Common myeloid progenitor, CD34-positive (primary cell): ENCODE measurements around the gene PTPRM.

ENCODE experiments used
- CTCF ChIA-PET: fragments of 350-600 bp; sonication (Branson Sonifier 250); formaldehyde crosslinking; loops from one replicate; lab custom pipeline; 2021; ENCODE audit warnings: antibody characterized with exemption; lab: Charles Lee
- POLR2A ChIA-PET: fragments of 350-600 bp; sonication (Branson Sonifier 250); formaldehyde crosslinking; loops from one replicate; lab custom pipeline; 2021; ENCODE audit warnings: antibody characterized with exemption; lab: Charles Lee
- DNase-seq, 3 donors: peaks; one replicate each; pipeline versions ENCODE4 v3.0.0 to v3.0.0-alpha.2; 2013
- H3K27ac ChIP-seq, 2 experiments: 1 replicate in 1 of 2; 2 replicates in 1 of 2; pipeline ENCODE4 v1.7.0; 2013; ENCODE audit warnings: inconsistent platforms in 2 of 2, low read length in 2 of 2, mild to moderate bottlenecking in 2 of 2, low read depth in 1 of 2, moderate library complexity in 1 of 2; ENCODE audit not compliant: severe bottlenecking in 2 of 2, insufficient read depth in 1 of 2, poor library complexity in 1 of 2
- H3K27me3 ChIP-seq, 5 experiments: replicated peaks in 2 of 5; 1 replicate in 3 of 5; 2 replicates in 2 of 5; pipeline versions ENCODE4 v1.6.1 to v1.7.0; 2013; ENCODE audit warnings: low read length in 4 of 5, mild to moderate bottlenecking in 2 of 5, moderate library complexity in 2 of 5, inconsistent platforms in 1 of 5; ENCODE audit not compliant: insufficient read depth in 5 of 5, control insufficient read depth in 4 of 5
- H3K36me3 ChIP-seq, 4 experiments: 1 replicate in 2 of 4; 2 replicates in 2 of 4; pipeline versions ENCODE4 v1.6.1 to v1.7.0; 2013; ENCODE audit warnings: low read length in 3 of 4, control low read depth in 1 of 4, mild to moderate bottlenecking in 1 of 4; ENCODE audit not compliant: control insufficient read depth in 4 of 4, insufficient read depth in 4 of 4
- H3K4me1 ChIP-seq, 4 experiments: 1 replicate in 3 of 4; 2 replicates in 1 of 4; pipeline versions ENCODE4 v1.6.1 to v1.7.1; 2013; ENCODE audit warnings: low read length in 3 of 4, mild to moderate bottlenecking in 3 of 4, control low read depth in 1 of 4, inconsistent platforms in 1 of 4, moderate library complexity in 1 of 4; ENCODE audit not compliant: control insufficient read depth in 4 of 4, insufficient read depth in 4 of 4; ENCODE audit errors: control extremely low read depth in 1 of 4
- H3K4me3 ChIP-seq, 7 experiments: 1 replicate in 4 of 7; 2 replicates in 3 of 7; pipeline versions ENCODE4 v1.5.1 to v1.7.0; 2013; ENCODE audit warnings: mild to moderate bottlenecking in 7 of 7, low read length in 6 of 7, moderate library complexity in 6 of 7, inconsistent platforms in 2 of 7, low read depth in 2 of 7, control low read depth in 1 of 7; ENCODE audit not compliant: insufficient read depth in 4 of 7, control insufficient read depth in 1 of 7; ENCODE audit errors: extremely low read depth in 1 of 7
- H3K9me3 ChIP-seq, 5 experiments: 1 replicate in 4 of 5; 2 replicates in 1 of 5; pipeline versions ENCODE4 v1.6.1 to v1.7.1; 2013; ENCODE audit warnings: low read length in 4 of 5, mild to moderate bottlenecking in 2 of 5, inconsistent platforms in 1 of 5, low read depth in 1 of 5, moderate library complexity in 1 of 5; ENCODE audit not compliant: control insufficient read depth in 4 of 5, insufficient read depth in 2 of 5; ENCODE audit errors: control extremely low read depth in 1 of 5
- WGBS: methylation state at CpG from one replicate; pipeline ENCODE4 v1.1.5; 2013; ENCODE audit not compliant: insufficient coverage; 5-methylcytosine and 5-hydroxymethylcytosine counted together

PTPRM gene

GRCh38 chr18:7946734-7947377, 379.7 kb downstream of the PTPRM start:
- peak in 2 of 3 donors; percentile 8 to 33 for DNase-seq
- peaks cover 0 to 9% (median 3%) of the 10 kb centered on the region in 4 experiments for H3K4me1 ChIP-seq
- ChIA-PET POLR2A (no interaction called here), CTCF (no interaction called here)
- no peak overlapping the region for H3K27ac ChIP-seq
- no peaks in the 10 kb centered on the region for H3K9me3 ChIP-seq
- 89% methylated on average over 5 of the region's 7 CpGs for WGBS
- peak overlapping the region in 2 of 7 experiments; percentile 7 to 64 for H3K4me3 ChIP-seq
- H3K36me3 ChIP-seq, result no peaks in the 10 kb centered on the region
- no peaks in the 10 kb centered on the region for H3K27me3 ChIP-seq

GRCh38 chr18:7950380-7951136, 383.4 kb downstream of the PTPRM start:
- no peak for DNase-seq

GRCh38 chr18:7953095-7953958, 386.2 kb downstream of the PTPRM start:
- Histone ChIP-seq H3K4me1 (no peaks in the 10 kb centered on the region), H3K36me3 (no peaks in the 10 kb centered on the region), H3K27me3 (no peaks in the 10 kb centered on the region), H3K4me3 (no peak overlapping the region), H3K9me3 (no peaks in the 10 kb centered on the region), H3K27ac (no peak overlapping the region)
- DNase-seq, result no peak
- CTCF ChIA-PET, result no interaction called here
- POLR2A ChIA-PET, result interaction anchor here (0.6 kb wide), 1 partner anchor 79 kb away, joined by 4 read pairs; no protein-coding TSS in a partner anchor
- WGBS, result 97% methylated on average over 3 of the region's 8 CpGs

More at GRCh38 chr18:7950380-7951136, 383.4 kb downstream of the PTPRM start:
- no peaks in the 10 kb centered on the region for H3K36me3 ChIP-seq
- WGBS, result 96% methylated on average over 2 of the region's 6 CpGs
- no peaks in the 10 kb centered on the region for H3K27me3 ChIP-seq
- no peak overlapping the region for H3K4me3 ChIP-seq
- peaks cover 0 to 9% (median 3%) of the 10 kb centered on the region in 4 experiments for H3K4me1 ChIP-seq
- ChIA-PET CTCF (no interaction called here), POLR2A (no interaction called here)
- no peak overlapping the region for H3K27ac ChIP-seq
- no peaks in the 10 kb centered on the region for H3K9me3 ChIP-seq

GRCh38 chr18:7954238-7954637, 387.1 kb downstream of the PTPRM start:
- H3K27ac ChIP-seq, result no peak overlapping the region
- no peaks in the 10 kb centered on the region for H3K4me1 ChIP-seq
- no peak overlapping the region for H3K4me3 ChIP-seq
- WGBS, result 100% methylated on average over 1 of the region's 1 CpG
- H3K36me3 ChIP-seq, result no peaks in the 10 kb centered on the region
- H3K27me3 ChIP-seq, result no peaks in the 10 kb centered on the region
- CTCF ChIA-PET, result no interaction called here
- H3K9me3 ChIP-seq, result no peaks in the 10 kb centered on the region
- POLR2A ChIA-PET, result interaction anchor here (0.6 kb wide), 1 partner anchor 80 kb away, joined by 4 read pairs; no protein-coding TSS in a partner anchor
- DNase-seq, result no peak

- Histone ChIP-seq H3K9me3 (no peaks in the 10 kb centered on the region), H3K36me3 (no peaks in the 10 kb centered on the region), H3K27me3 (no peaks in the 10 kb centered on the region), H3K27ac (no peak overlapping the region), H3K4me3 (no peak overlapping the region), H3K4me1 (no peaks in the 10 kb centered on the region)
- no peak for DNase-seq
- 100% methylated on average over 7 of the region's 7 CpGs for WGBS
- ChIA-PET CTCF (no interaction called here), POLR2A (no interaction called here)
Measured at GRCh38 chr18:7955175-7955574, 388.1 kb downstream of the PTPRM start.

- H3K4me1 ChIP-seq, result no peaks in the 10 kb centered on the region
- H3K36me3 ChIP-seq, result no peaks in the 10 kb centered on the region
- DNase-seq, result no peak
- POLR2A ChIA-PET, result no interaction called here
- WGBS, result 87% methylated on average over 2 of the region's 3 CpGs
- CTCF ChIA-PET, result no interaction called here
- no peaks in the 10 kb centered on the region for H3K27me3 ChIP-seq
- H3K27ac ChIP-seq, result no peak overlapping the region
- H3K9me3 ChIP-seq, result no peaks in the 10 kb centered on the region
- no peak overlapping the region for H3K4me3 ChIP-seq
Measured at GRCh38 chr18:7957297-7957696, 390.2 kb downstream of the PTPRM start.
